ENCODE results near the gene WNT9B. TPM values are rescaled to one million over a fixed set of nuclear protein-coding genes. Genes with fewer than 3 reads are reported as not detected.
A peak's percentile ranks its signal among the peaks of the same experiment; 100 is the strongest.

WNT9B gene
- total and polyA plus RNA-seq, 9 of the 15 experiments (the other 6 are each of a cell fraction or from before 2014, with no cell fraction given) = not detected

DNA sequence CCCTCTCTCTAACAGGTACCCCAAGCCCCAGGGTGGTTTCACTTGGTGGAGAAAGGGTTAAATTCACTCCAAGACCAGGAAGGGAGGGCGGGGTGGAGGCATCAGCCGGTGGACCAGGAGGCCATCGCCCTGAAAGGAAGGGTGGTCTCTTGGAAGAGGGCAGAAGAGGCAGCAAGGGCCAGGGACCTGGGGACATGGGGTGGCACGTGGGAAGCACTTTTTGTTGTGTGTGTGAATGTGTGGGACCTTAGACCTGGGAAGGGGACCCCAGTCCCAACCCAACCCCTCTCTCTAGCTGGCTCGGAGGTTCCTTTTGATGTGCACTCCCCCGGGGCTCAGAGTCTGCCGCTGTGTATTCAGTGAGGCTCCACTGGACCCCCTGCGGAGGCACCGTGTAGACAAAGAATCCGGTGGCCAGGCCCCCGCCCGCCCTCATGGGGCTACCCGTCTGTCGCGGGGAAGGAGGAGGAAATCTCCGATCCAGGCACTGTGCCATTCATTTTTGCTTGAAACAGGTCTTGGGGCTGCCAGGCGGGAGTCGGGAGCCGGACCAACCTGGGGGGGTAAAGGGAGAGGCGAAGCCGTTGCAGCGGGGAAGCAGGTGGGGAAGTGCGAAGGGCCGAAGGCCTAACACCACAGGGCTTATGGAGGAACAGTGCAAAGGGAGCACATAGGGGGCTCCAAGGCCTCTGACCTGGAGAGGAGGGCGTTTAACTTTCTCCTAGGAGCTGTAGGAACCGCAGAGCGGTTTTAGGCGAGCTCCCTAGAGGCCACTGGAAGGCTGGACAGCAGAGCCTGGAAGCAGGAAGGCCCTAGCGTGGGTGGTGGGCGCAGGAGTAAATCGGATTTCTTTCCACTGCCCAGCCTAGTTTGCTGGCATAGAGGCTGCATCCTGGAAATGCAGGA is 29.6 kb upstream of the WNT9B start:
- Histone ChIP-seq H3K36me3 (ENCODE audit: control insufficient read depth, insufficient read depth, low read length) (no peaks in the 10 kb centered on the region), H3K27ac (ENCODE audit: extremely low read depth, low read depth, low read length) (no peak overlapping the region), H3K9me1 (ENCODE audit: control insufficient read depth, insufficient read depth, low read length) (no peaks in the 10 kb centered on the region), H4K20me1 (replicated peaks; ENCODE audit: control insufficient read depth, insufficient read depth, low read length) (no peaks in the 10 kb centered on the region; the same call in 1 of the 2 replicates), H2AFZ (ENCODE audit: low read depth, low read length) (peak overlapping the region; percentile 51; the same call in 1 of the 2 replicates), H3K4me3 (no peak overlapping the region), H3K9ac (ENCODE audit: insufficient read depth in 1 of 2, low read depth in 2 of 2, low read length in 2 of 2) (0 out of 4 replicates have a peak overlapping the region, but pooled peaks of 1 of the 2 experiments have one; percentile 20), H3K4me1 (replicated peaks in 1 of 2; ENCODE audit: control insufficient read depth in 2 of 2, insufficient read depth in 2 of 2, low read length in 2 of 2) (peaks cover 17 to 55% of the 10 kb centered on the region in 2 experiments; a peak in 4 of 5 replicates), H3K4me2 (ENCODE audit: insufficient read depth, low read length) (no peak overlapping the region; the same call in 1 of the 2 replicates), H3K27me3 (ENCODE audit: control insufficient read depth in 2 of 2, insufficient read depth in 2 of 2, low read length in 2 of 2) (no peaks in the 10 kb centered on the region), H3K9me3 (replicated peaks; ENCODE audit: control insufficient read depth, insufficient read depth, low read depth, low read length) (no peaks in the 10 kb centered on the region), H3K79me2 (ENCODE audit: control insufficient read depth, insufficient read depth, low read length) (no peaks in the 10 kb centered on the region)
- no peak for FAIRE-seq
- in situ Hi-C loops (cut with MboI) = loop anchor here (25.0 kb wide), 1 partner anchor 1234 kb away; no protein-coding TSS in a partner anchor
- POLR2A ChIA-PET = no interaction called here
- peak; percentile 5; the same call in 2 of the 3 replicates for ATAC-seq
- CTCF ChIA-PET (ENCODE audit: low intra/inter-chr PET ratio) = interaction anchor here (0.6 kb wide), 1 partner anchor 180 kb away, joined by 4 read pairs; no protein-coding TSS in a partner anchor
- WGBS (ENCODE audit: insufficient coverage, low coverage, missing lambda C conversion rate) = 62% methylated on average over 19 of the region's 31 CpGs
- intact Hi-C loops (cut with micrococcal nuclease) = loop anchor here (1.0 kb wide), 1 partner anchor 39 kb away; no protein-coding TSS in a partner anchor
- no TSS peak for BruUV-seq (replicated peaks)
- peak in 1 of 4 experiments; percentile 34 for DNase-seq (ENCODE audit: extremely low read depth in 1 of 4, low spot score in 3 of 4)
- TF ChIP-seq TEAD2 (tag; IDR thresholded peaks at IDR 0.05) = no peak
- TF ChIP-seq SMARCC2 (IDR thresholded peaks at IDR 0.05; ENCODE audit: low read depth) = no peak
- TF ChIP-seq POLR2B (IDR thresholded peaks at IDR 0.05; ENCODE audit: low read depth, partially characterized antibody) = no peak
- no peak for TF ChIP-seq CHD1 (IDR thresholded peaks at IDR 0.05; ENCODE audit: low read length)
- no peak for TF ChIP-seq KHSRP (IDR thresholded peaks at IDR 0.05)
- TF ChIP-seq LARP7 (IDR thresholded peaks at IDR 0.05) = no peak
- TF ChIP-seq EGR1 (conservative IDR thresholded peaks at IDR 0.05) = no peak
- TF ChIP-seq, protein P1, sequence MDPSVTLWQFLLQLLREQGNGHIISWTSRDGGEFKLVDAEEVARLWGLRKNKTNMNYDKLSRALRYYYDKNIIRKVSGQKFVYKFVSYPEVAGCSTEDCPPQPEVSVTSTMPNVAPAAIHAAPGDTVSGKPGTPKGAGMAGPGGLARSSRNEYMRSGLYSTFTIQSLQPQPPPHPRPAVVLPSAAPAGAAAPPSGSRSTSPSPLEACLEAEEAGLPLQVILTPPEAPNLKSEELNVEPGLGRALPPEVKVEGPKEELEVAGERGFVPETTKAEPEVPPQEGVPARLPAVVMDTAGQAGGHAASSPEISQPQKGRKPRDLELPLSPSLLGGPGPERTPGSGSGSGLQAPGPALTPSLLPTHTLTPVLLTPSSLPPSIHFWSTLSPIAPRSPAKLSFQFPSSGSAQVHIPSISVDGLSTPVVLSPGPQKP (CRISPR knock-in tag; IDR thresholded peaks at IDR 0.05) = no peak
- no peak for TF ChIP-seq POLR2AphosphoS5 (IDR thresholded peaks at IDR 0.05; ENCODE audit: control insufficient read depth, insufficient read depth, low read depth, low read length)
- TF ChIP-seq, protein P2, sequence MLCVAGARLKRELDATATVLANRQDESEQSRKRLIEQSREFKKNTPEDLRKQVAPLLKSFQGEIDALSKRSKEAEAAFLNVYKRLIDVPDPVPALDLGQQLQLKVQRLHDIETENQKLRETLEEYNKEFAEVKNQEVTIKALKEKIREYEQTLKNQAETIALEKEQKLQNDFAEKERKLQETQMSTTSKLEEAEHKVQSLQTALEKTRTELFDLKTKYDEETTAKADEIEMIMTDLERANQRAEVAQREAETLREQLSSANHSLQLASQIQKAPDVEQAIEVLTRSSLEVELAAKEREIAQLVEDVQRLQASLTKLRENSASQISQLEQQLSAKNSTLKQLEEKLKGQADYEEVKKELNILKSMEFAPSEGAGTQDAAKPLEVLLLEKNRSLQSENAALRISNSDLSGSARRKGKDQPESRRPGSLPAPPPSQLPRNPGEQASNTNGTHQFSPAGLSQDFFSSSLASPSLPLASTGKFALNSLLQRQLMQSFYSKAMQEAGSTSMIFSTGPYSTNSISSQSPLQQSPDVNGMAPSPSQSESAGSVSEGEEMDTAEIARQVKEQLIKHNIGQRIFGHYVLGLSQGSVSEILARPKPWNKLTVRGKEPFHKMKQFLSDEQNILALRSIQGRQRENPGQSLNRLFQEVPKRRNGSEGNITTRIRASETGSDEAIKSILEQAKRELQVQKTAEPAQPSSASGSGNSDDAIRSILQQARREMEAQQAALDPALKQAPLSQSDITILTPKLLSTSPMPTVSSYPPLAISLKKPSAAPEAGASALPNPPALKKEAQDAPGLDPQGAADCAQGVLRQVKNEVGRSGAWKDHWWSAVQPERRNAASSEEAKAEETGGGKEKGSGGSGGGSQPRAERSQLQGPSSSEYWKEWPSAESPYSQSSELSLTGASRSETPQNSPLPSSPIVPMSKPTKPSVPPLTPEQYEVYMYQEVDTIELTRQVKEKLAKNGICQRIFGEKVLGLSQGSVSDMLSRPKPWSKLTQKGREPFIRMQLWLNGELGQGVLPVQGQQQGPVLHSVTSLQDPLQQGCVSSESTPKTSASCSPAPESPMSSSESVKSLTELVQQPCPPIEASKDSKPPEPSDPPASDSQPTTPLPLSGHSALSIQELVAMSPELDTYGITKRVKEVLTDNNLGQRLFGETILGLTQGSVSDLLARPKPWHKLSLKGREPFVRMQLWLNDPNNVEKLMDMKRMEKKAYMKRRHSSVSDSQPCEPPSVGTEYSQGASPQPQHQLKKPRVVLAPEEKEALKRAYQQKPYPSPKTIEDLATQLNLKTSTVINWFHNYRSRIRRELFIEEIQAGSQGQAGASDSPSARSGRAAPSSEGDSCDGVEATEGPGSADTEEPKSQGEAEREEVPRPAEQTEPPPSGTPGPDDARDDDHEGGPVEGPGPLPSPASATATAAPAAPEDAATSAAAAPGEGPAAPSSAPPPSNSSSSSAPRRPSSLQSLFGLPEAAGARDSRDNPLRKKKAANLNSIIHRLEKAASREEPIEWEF (CRISPR knock-in tag; IDR thresholded peaks at IDR 0.05) = no peak
- no peak for TF ChIP-seq SIN3B (IDR thresholded peaks at IDR 0.05; ENCODE audit: low read depth)
- TF ChIP-seq FOXP1 (CRISPR knock-in tag; IDR thresholded peaks at IDR 0.05) = 0 out of 2 replicates have a peak, but pooled peaks have one; percentile 43
- TF ChIP-seq NFIC (IDR thresholded peaks at IDR 0.05) = no peak
- TF ChIP-seq CBX8 (IDR thresholded peaks at IDR 0.05; ENCODE audit: borderline replicate concordance, extremely low read depth, low read depth, low read length, poor library complexity, severe bottlenecking) = no peak
- peak; percentile 84 for TF ChIP-seq ZSCAN29 (IDR thresholded peaks at IDR 0.05)

Measured in K562 (cell line).